H1 (cell line): Measurements from ENCODE around the gene RPL23. TPM values are rescaled to one million over a fixed set of nuclear protein-coding genes. Genes with fewer than 3 reads are reported as not detected.

Experiments used
- ASH2L ChIP-seq: fragments of 200-600, 300-600 bp; sonication (generic); IDR thresholded peaks from one replicate; pipeline ENCODE4 v1.7.1; 2017; ENCODE audit warnings: low read length
- BACH1 ChIP-seq: IDR thresholded peaks from 2 replicates; pipeline ENCODE4 v1.6.1; 2012; ENCODE audit warnings: low read length, improper control_type of control experiment
- CBX5 ChIP-seq: fragments of 300-800, 300-1000 bp; sonication (generic); IDR thresholded peaks from 2 replicates; pipeline ENCODE4 v1.7.1; 2016; ENCODE audit warnings: antibody characterized with exemption, low read length, low read depth
- CHD1 ChIP-seq: IDR thresholded peaks from 2 replicates; pipeline ENCODE4 v1.6.1; 2012; ENCODE audit warnings: low read depth, low read length, improper control_type of control experiment
- CREB1 ChIP-seq: IDR thresholded peaks from 2 replicates; pipeline ENCODE4 v1.6.1; 2012; ENCODE audit warnings: inconsistent platforms
- CTBP2 ChIP-seq: IDR thresholded peaks from 2 replicates; pipeline ENCODE4 v1.7.0; 2011; ENCODE audit warnings: borderline replicate concordance, mild to moderate bottlenecking, moderate library complexity, mixed read lengths, low read length; ENCODE audit not compliant: insufficient read depth, insufficient read length
- GTF2F1 ChIP-seq: IDR thresholded peaks from 2 replicates; pipeline ENCODE4 v1.6.1; 2012; ENCODE audit warnings: low read depth, low read length, improper control_type of control experiment, borderline replicate concordance
- HDAC6 ChIP-seq: IDR thresholded peaks from one replicate; pipeline ENCODE4 v1.7.1; 2012; ENCODE audit warnings: low read depth, mild to moderate bottlenecking, inconsistent platforms, low read length, moderate library complexity
- KDM4A ChIP-seq: IDR thresholded peaks from one replicate; pipeline ENCODE4 v1.7.1; 2012; ENCODE audit warnings: low read depth, mild to moderate bottlenecking, moderate library complexity, low read length, inconsistent platforms; ENCODE audit not compliant: severe bottlenecking
- KDM5A ChIP-seq: fragments of 200-600 bp; IDR thresholded peaks from 2 replicates; pipeline ENCODE4 v1.7.1; 2012; ENCODE audit warnings: mild to moderate bottlenecking, low read length, inconsistent platforms, mixed read lengths
- PHF8 ChIP-seq: fragments of 200-600 bp; sonication (generic); conservative IDR thresholded peaks from 2 replicates; pipeline ENCODE4 v1.7.1; 2012; ENCODE audit warnings: low read depth, mild to moderate bottlenecking, inconsistent platforms, low read length, moderate library complexity
- RFX5 ChIP-seq: IDR thresholded peaks from 2 replicates; pipeline ENCODE4 v1.6.1; 2011; ENCODE audit warnings: low read depth, low read length, improper control_type of control experiment, borderline replicate concordance
- RNF2 ChIP-seq: fragments of 200-900, 300-1000 bp; sonication (generic); IDR thresholded peaks from 2 replicates; pipeline ENCODE4 v1.7.1; 2016; ENCODE audit warnings: borderline replicate concordance, low read depth, mild to moderate bottlenecking, antibody characterized with exemption, low read length; ENCODE audit not compliant: poor library complexity, severe bottlenecking; ENCODE audit errors: missing control alignments
- RXRA ChIP-seq: IDR thresholded peaks from 2 replicates; pipeline ENCODE4 v1.6.1; 2011; ENCODE audit warnings: low read depth, mild to moderate bottlenecking, low read length, moderate library complexity; ENCODE audit not compliant: insufficient read depth
- SIN3A ChIP-seq, 2 experiments: IDR thresholded peaks in 1 of 2; conservative IDR thresholded peaks in 1 of 2; 2 replicates each; pipeline ENCODE4 v1.6.1; 2011 to 2012; ENCODE audit warnings: low read length in 2 of 2, improper control_type of control experiment in 1 of 2, low read depth in 1 of 2, mild to moderate bottlenecking in 1 of 2
- TAF1 ChIP-seq: IDR thresholded peaks from 2 replicates; pipeline ENCODE4 v1.6.1; 2011; ENCODE audit warnings: mild to moderate bottlenecking, low read depth, low read length
- YY1 ChIP-seq: IDR thresholded peaks from 2 replicates; pipeline ENCODE4 v1.6.1; 2011; ENCODE audit warnings: low read depth, mild to moderate bottlenecking, low read length
- polyA plus RNA-seq, 7 experiments: library from polyadenylated mRNA; depleted of rRNA in 3 of 7; stranded (reverse) in 5 of 7; unstranded in 2 of 7; fragments of >200 nt in 5 of 7; fragments of 200-250 nt in 2 of 7; gene quantifications; 1 replicate in 5 of 7; 2 replicates in 1 of 7; 4 replicates in 1 of 7; pipeline versions ENCODE4 v1.2.1 to v1.2.3, GENCODE V29; 2011 to 2013; ENCODE audit warnings: missing spikeins in 2 of 7, mixed read lengths in 2 of 7
- total RNA-seq: library from RNA; stranded (reverse); fragmentation: NEBNext Ultra II Directional; extraction: Animal tissue kit (Norgen Biotek cat#: 25700); gene quantifications from 2 replicates; pipeline ENCODE4 v1.2.1, GENCODE V29; 2021
- TF ChIP-seq, protein P1 (sequence below): IDR thresholded peaks from 2 replicates; pipeline ENCODE4 v1.6.1; 2012; ENCODE audit warnings: inconsistent platforms
- TF ChIP-seq, protein P2 (sequence below): IDR thresholded peaks from 2 replicates; pipeline ENCODE4 v1.6.1; 2011; ENCODE audit warnings: low read depth, mild to moderate bottlenecking, low read length; ENCODE audit not compliant: insufficient read depth
- TF ChIP-seq, protein P3 (sequence below): IDR thresholded peaks from 2 replicates; pipeline ENCODE4 v1.6.1; 2011; ENCODE audit warnings: low read length, improper control_type of control experiment

Gene RPL23
- total and polyA plus RNA-seq, 2 of the 8 experiments (the other 6 are each of a cell fraction or from before 2014, with no cell fraction given) = 2,148 to 2,502 TPM

DNA sequence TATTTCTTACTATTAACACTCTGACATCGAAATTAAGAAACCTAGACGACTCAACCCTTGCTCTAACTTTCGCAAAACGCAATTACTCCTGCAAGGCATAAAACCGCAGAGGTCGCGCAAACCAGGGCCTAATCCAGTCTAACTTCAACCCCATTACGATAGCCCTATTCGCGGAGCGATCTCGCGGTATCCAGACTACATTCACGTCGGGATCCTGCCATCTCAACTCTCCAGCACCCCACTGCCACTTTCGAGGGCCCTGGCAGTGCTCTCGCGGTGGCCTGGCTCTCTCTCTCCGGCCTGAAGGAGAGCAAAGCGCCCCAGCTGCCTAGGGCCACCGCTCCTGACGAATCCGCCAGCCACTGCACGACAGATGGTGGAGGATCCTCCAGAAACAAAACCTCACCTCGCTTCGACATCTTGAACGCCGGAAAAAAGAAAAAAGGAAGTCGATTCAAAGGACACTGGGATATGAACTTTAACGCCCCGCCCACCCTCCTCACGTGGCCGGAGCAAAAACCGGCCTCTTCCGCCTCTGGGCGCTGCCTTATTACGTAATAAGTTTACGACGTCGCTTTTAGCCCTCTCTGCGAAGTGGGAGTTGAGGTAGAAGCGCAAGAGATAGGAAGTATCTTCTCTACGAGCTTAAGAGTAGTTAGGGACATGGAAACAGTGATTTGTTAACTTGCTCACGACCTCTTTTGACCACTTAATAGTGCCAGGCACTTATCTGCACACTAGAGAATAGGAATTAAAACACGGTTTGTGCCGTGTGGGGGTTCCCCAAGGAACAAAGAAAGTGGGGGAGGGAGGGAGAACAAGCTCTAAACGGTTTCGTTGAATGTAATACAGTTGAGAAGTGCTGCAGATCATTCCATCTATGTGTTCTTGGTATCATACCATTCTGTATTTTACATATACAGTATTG, at the start of gene RPL23 (continued):
- TF ChIP-seq, protein P1, sequence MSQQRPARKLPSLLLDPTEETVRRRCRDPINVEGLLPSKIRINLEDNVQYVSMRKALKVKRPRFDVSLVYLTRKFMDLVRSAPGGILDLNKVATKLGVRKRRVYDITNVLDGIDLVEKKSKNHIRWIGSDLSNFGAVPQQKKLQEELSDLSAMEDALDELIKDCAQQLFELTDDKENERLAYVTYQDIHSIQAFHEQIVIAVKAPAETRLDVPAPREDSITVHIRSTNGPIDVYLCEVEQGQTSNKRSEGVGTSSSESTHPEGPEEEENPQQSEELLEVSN = peak; percentile 24; the same call in 1 of the 2 replicates
- TF ChIP-seq KDM5A = peak; percentile 49; the same call in 1 of the 2 replicates
- TF ChIP-seq CBX5 = no peak
- peak; percentile 95 for TF ChIP-seq PHF8
- TF ChIP-seq ASH2L = peak; percentile 86
- TF ChIP-seq, protein P2, sequence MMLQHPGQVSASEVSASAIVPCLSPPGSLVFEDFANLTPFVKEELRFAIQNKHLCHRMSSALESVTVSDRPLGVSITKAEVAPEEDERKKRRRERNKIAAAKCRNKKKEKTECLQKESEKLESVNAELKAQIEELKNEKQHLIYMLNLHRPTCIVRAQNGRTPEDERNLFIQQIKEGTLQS = peak; percentile 96
- TF ChIP-seq, protein P3, sequence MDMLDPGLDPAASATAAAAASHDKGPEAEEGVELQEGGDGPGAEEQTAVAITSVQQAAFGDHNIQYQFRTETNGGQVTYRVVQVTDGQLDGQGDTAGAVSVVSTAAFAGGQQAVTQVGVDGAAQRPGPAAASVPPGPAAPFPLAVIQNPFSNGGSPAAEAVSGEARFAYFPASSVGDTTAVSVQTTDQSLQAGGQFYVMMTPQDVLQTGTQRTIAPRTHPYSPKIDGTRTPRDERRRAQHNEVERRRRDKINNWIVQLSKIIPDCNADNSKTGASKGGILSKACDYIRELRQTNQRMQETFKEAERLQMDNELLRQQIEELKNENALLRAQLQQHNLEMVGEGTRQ = peak; percentile 92
- TF ChIP-seq CHD1 = no peak
- TF ChIP-seq KDM4A = peak; percentile 93
- TF ChIP-seq CREB1 = peak; percentile 97
- TF ChIP-seq HDAC6 = no peak
- no peak for TF ChIP-seq RXRA
- no peak for TF ChIP-seq RNF2
- TF ChIP-seq GTF2F1 = peak; percentile 89
- no peak for TF ChIP-seq BACH1
- peak; percentile 99 for TF ChIP-seq TAF1
- TF ChIP-seq YY1 = peak; percentile 33; the same call in 1 of the 2 replicates
- peak; percentile 20 to 74; a peak in 2 of 4 replicates for TF ChIP-seq SIN3A (conservative IDR thresholded peaks at IDR 0.05 in 1 of 2, IDR thresholded peaks at IDR 0.05 in 1 of 2; ENCODE audit: low read depth in 1 of 2, low read length in 2 of 2)
- no peak for TF ChIP-seq RFX5
- TF ChIP-seq CTBP2 = no peak
